ENCODE data around the gene GRIA1.

GRCh38 chr5:153585622-153586277 is 95.3 kb downstream of the GRIA1 start:
- TF ChIP-seq CTCF (IDR thresholded peaks at IDR 0.05; ENCODE audit: low read depth, low read length) (no peak), EZH2phosphoT487 (IDR thresholded peaks at IDR 0.05; ENCODE audit: low read depth) (no peak)
